IgD-negative memory B cell (primary cell): ENCODE data around the gene STX4. TPM values are rescaled to one million over a fixed set of nuclear protein-coding genes. Genes with fewer than 3 reads are reported as not detected.

Experiments used
- H3K27ac Mint-ChIP-seq, 3 donors: one replicate each; pipeline ENCODE4 v1.8.0; 2020 to 2022; ENCODE audit warnings: mild to moderate bottlenecking in 3 of 3, mixed read lengths in 3 of 3, moderate library complexity in 1 of 3
- H3K27me3 Mint-ChIP-seq: one replicate; pipeline ENCODE4 v1.8.0; 2021; ENCODE audit warnings: mixed read lengths
- H3K36me3 Mint-ChIP-seq: one replicate; pipeline ENCODE4 v1.8.0; 2020; ENCODE audit warnings: mild to moderate bottlenecking, mixed read lengths
- H3K4me1 Mint-ChIP-seq, 3 donors: one replicate each; pipeline ENCODE4 v1.8.0; 2020 to 2022; ENCODE audit warnings: mixed read lengths in 3 of 3, mild to moderate bottlenecking in 1 of 3
- H3K4me3 Mint-ChIP-seq, 4 donors: one replicate each; pipeline ENCODE4 v1.8.0; 2020 to 2022; ENCODE audit warnings: mild to moderate bottlenecking in 4 of 4, mixed read lengths in 4 of 4, moderate library complexity in 3 of 4
- H3K9me3 Mint-ChIP-seq, 3 donors: one replicate each; pipeline ENCODE4 v1.8.0; 2020 to 2021; ENCODE audit warnings: mixed read lengths in 3 of 3, mild to moderate bottlenecking in 1 of 3
- polyA plus RNA-seq: library from polyadenylated mRNA; unstranded; fragments of 300-500 nt; fragmentation: Illumina TruSeq; gene quantifications from one replicate; pipeline ENCODE4 v1.2.3, GENCODE V29; 2021

The STX4 gene
- polyA plus RNA-seq, result 30.3 TPM

GRCh38 chr16:31032736-31033708 is at the start of gene STX4:
Gene STX4 (plus strand): TSS chr16:31033558. CDS start chr16:31033806, 248 bp downstream.
- H3K4me3 Mint-ChIP-seq, result peak within 1 kb of the TSS; percentile 88 to 100 (median 96)
- peak within 1 kb of the TSS; percentile 90 to 99 (median 99) for H3K27ac Mint-ChIP-seq
- H3K4me1 Mint-ChIP-seq, result peaks cover 10 to 15% (median 10%) of the 10 kb centered on the region in 3 donors
- H3K36me3 Mint-ChIP-seq, result peaks cover 8% of the 10 kb centered on the region
- no peaks in the 10 kb centered on the region for H3K9me3 Mint-ChIP-seq
- no peaks in the 10 kb centered on the region for H3K27me3 Mint-ChIP-seq

- H3K27ac Mint-ChIP-seq, result no peak overlapping the region
- H3K9me3 Mint-ChIP-seq, result no peaks in the 10 kb centered on the region
- H3K4me3 Mint-ChIP-seq, result no peak overlapping the region
- H3K4me1 Mint-ChIP-seq, result peaks cover 0 to 2% (median 0%) of the 10 kb centered on the region in 3 donors
- H3K36me3 Mint-ChIP-seq, result no peaks in the 10 kb centered on the region
- H3K27me3 Mint-ChIP-seq, result no peaks in the 10 kb centered on the region
Measured at GRCh38 chr16:30983898-30984610, 49.3 kb upstream of the STX4 start.

- H3K9me3 Mint-ChIP-seq, result no peaks in the 10 kb centered on the region
- no peaks in the 10 kb centered on the region for H3K27me3 Mint-ChIP-seq
- H3K4me1 Mint-ChIP-seq, result peaks cover 0 to 2% (median 0%) of the 10 kb centered on the region in 3 donors
- H3K36me3 Mint-ChIP-seq, result no peaks in the 10 kb centered on the region
- peak within 1 kb of the TSS in 1 of 3 donors; percentile 69 for H3K27ac Mint-ChIP-seq
- H3K4me3 Mint-ChIP-seq, result no peak within 1 kb of the TSS
Measured at GRCh38 chr16:30984669-30985400, 48.5 kb upstream of the STX4 start, which contains the start of gene HSD3B7. Gene HSD3B7 (plus strand): TSS chr16:30985207. CDS start chr16:30985659, 452 bp downstream.

- no peak overlapping the region for H3K27ac Mint-ChIP-seq
- H3K36me3 Mint-ChIP-seq, result no peaks in the 10 kb centered on the region
- peaks cover 0 to 2% (median 0%) of the 10 kb centered on the region in 3 donors for H3K4me1 Mint-ChIP-seq
- no peaks in the 10 kb centered on the region for H3K27me3 Mint-ChIP-seq
- no peak overlapping the region for H3K4me3 Mint-ChIP-seq
- H3K9me3 Mint-ChIP-seq, result no peaks in the 10 kb centered on the region
Measured at GRCh38 chr16:30985401-30986128, 47.8 kb upstream of the STX4 start.

GRCh38 chr16:30986129-30986991 is 47.0 kb upstream of the STX4 start:
- Mint-ChIP-seq H3K27ac (peak overlapping the region in 1 of 3 donors; percentile 60), H3K4me1 (peaks cover 0 to 2% (median 0%) of the 10 kb centered on the region in 3 donors), H3K27me3 (no peaks in the 10 kb centered on the region), H3K9me3 (no peaks in the 10 kb centered on the region), H3K4me3 (no peak overlapping the region), H3K36me3 (no peaks in the 10 kb centered on the region)

- peaks cover 0 to 2% (median 0%) of the 10 kb centered on the region in 3 donors for H3K4me1 Mint-ChIP-seq
- H3K9me3 Mint-ChIP-seq, result no peaks in the 10 kb centered on the region
- no peak overlapping the region for H3K4me3 Mint-ChIP-seq
- H3K27ac Mint-ChIP-seq, result no peak overlapping the region
- no peaks in the 10 kb centered on the region for H3K27me3 Mint-ChIP-seq
- H3K36me3 Mint-ChIP-seq, result no peaks in the 10 kb centered on the region
Measured at GRCh38 chr16:30987581-30988190, 45.7 kb upstream of the STX4 start.

- H3K36me3 Mint-ChIP-seq, result no peaks in the 10 kb centered on the region
- H3K4me1 Mint-ChIP-seq, result peaks cover 0 to 2% (median 0%) of the 10 kb centered on the region in 3 donors
- no peak overlapping the region for H3K4me3 Mint-ChIP-seq
- H3K9me3 Mint-ChIP-seq, result no peaks in the 10 kb centered on the region
- H3K27me3 Mint-ChIP-seq, result no peaks in the 10 kb centered on the region
- H3K27ac Mint-ChIP-seq, result no peak overlapping the region
Measured at GRCh38 chr16:30989469-30990047, 43.8 kb upstream of the STX4 start.

GRCh38 chr16:30990105-30990504 is 43.3 kb upstream of the STX4 start:
- Mint-ChIP-seq H3K4me1 (peaks cover 0 to 3% (median 0%) of the 10 kb centered on the region in 3 donors), H3K27me3 (peaks cover under 1% of the 10 kb centered on the region), H3K36me3 (no peaks in the 10 kb centered on the region), H3K4me3 (no peak overlapping the region), H3K27ac (no peak overlapping the region), H3K9me3 (no peaks in the 10 kb centered on the region)

GRCh38 chr16:30991052-30991451 is 42.3 kb upstream of the STX4 start:
- Mint-ChIP-seq H3K9me3 (no peaks in the 10 kb centered on the region), H3K4me1 (peaks cover 0 to 2% (median 0%) of the 10 kb centered on the region in 3 donors), H3K27ac (no peak overlapping the region), H3K36me3 (no peaks in the 10 kb centered on the region), H3K4me3 (no peak overlapping the region), H3K27me3 (peaks cover 2% of the 10 kb centered on the region)

- Mint-ChIP-seq H3K27me3 (peaks cover 2% of the 10 kb centered on the region), H3K4me3 (no peak overlapping the region), H3K27ac (no peak overlapping the region), H3K4me1 (peaks cover 0 to 6% (median 4%) of the 10 kb centered on the region in 3 donors), H3K9me3 (no peaks in the 10 kb centered on the region), H3K36me3 (no peaks in the 10 kb centered on the region)
Measured at GRCh38 chr16:30992276-30992780, 41.0 kb upstream of the STX4 start.

- Mint-ChIP-seq H3K27ac (no peak overlapping the region), H3K27me3 (peaks cover 2% of the 10 kb centered on the region), H3K4me1 (peaks cover 0 to 6% (median 4%) of the 10 kb centered on the region in 3 donors), H3K9me3 (no peaks in the 10 kb centered on the region), H3K36me3 (no peaks in the 10 kb centered on the region), H3K4me3 (no peak overlapping the region)
Measured at GRCh38 chr16:30992931-30993816, 40.2 kb upstream of the STX4 start.

- peaks cover 0 to 6% (median 4%) of the 10 kb centered on the region in 3 donors for H3K4me1 Mint-ChIP-seq
- no peaks in the 10 kb centered on the region for H3K36me3 Mint-ChIP-seq
- H3K4me3 Mint-ChIP-seq, result peak overlapping the region; percentile 71 to 92 (median 89)
- no peaks in the 10 kb centered on the region for H3K9me3 Mint-ChIP-seq
- peaks cover 2% of the 10 kb centered on the region for H3K27me3 Mint-ChIP-seq
- peak overlapping the region in 2 of 3 donors; percentile 21 to 45 for H3K27ac Mint-ChIP-seq
Measured at GRCh38 chr16:30995927-30996323, 37.4 kb upstream of the STX4 start.
